Ascending aorta (tissue), 2 donors: ENCODE measurements around the gene TUBG1. TPM values are rescaled to one million over a fixed set of nuclear protein-coding genes. Genes with fewer than 3 reads are reported as not detected.

Experiments
- DNase-seq, 2 donors: peaks; one replicate each; pipeline ENCODE4 v3.0.0-alpha.2; 2019; ENCODE audit warnings: low spot score in 2 of 2
- H3K27ac ChIP-seq, 2 donors: fragments of 200-600 bp; sonication (generic); one replicate each; pipeline ENCODE4 v1.5.1; 2016 to 2017; ENCODE audit warnings: mild to moderate bottlenecking in 1 of 2
- H3K27me3 ChIP-seq: fragments of 200-600 bp; sonication (generic); one replicate; pipeline ENCODE4 v1.5.1; 2017
- H3K36me3 ChIP-seq, 2 donors: fragments of 200-600 bp; sonication (generic); one replicate each; pipeline ENCODE4 v1.5.1; 2016
- H3K4me1 ChIP-seq, 2 donors: fragments of 200-600 bp; sonication (generic); one replicate each; pipeline ENCODE4 v1.5.1; 2016 to 2017; ENCODE audit warnings: mild to moderate bottlenecking in 1 of 2
- H3K4me3 ChIP-seq, 2 donors: fragments of 200-600 bp; sonication (generic); one replicate each; pipeline ENCODE4 v1.5.1; 2016 to 2017; ENCODE audit warnings: mild to moderate bottlenecking in 1 of 2
- H3K9me3 ChIP-seq, 2 donors: fragments of 200-600 bp; sonication (generic); one replicate each; pipeline ENCODE4 v1.5.1; 2016
- CTCF ChIP-seq, 3 experiments: fragments of 200-600 bp in 2 of 3; fragments of 450-650 bp in 1 of 3; sonication (generic) in 2 of 3; IDR thresholded peaks; one replicate each; pipeline ENCODE4 v1.5.1; 2016 to 2019; ENCODE audit warnings: antibody characterized with exemption in 3 of 3, mild to moderate bottlenecking in 1 of 3, moderate library complexity in 1 of 3
- intact Hi-C: fragments of 100-400 bp; cut with DNase I; formaldehyde crosslinking; loops from one replicate; pipeline ENCODE4 v1.15.1; 2023
- total RNA-seq: library from RNA; depleted of rRNA; stranded (reverse); fragments of >200 nt; gene quantifications from one replicate; pipeline ENCODE4 v1.1.0, GENCODE V29; 2016

Gene TUBG1
- total RNA-seq, 1 donor from 2014 or later = 10.5 TPM

GRCh38 chr17:42660692-42661345 lies 51.3 kb downstream of the TUBG1 start:
- peak overlapping the region; percentile 24 to 59 for H3K27ac ChIP-seq
- DNase-seq = peak in 1 of 2 donors; percentile 65
- H3K4me1 ChIP-seq = peaks cover 9 to 15% of the 10 kb centered on the region in 2 donors
- peak overlapping the region in 1 of 2 donors; percentile 44 for H3K4me3 ChIP-seq
- no peaks in the 10 kb centered on the region for H3K9me3 ChIP-seq
- no peak for TF ChIP-seq CTCF (IDR thresholded peaks at IDR 0.05)
- intact Hi-C loops = no loop called here
- peaks cover 24 to 32% of the 10 kb centered on the region in 2 donors for H3K36me3 ChIP-seq
- H3K27me3 ChIP-seq = no peaks in the 10 kb centered on the region

Other genes with a start within 250 kb of the TUBG1 start
- gene STAT3, start 221.2 kb upstream of the TUBG1 start, total RNA-seq = 181 TPM
- gene CAVIN1, start 186.4 kb upstream of the TUBG1 start, total RNA-seq = 548 TPM
- gene ATP6V0A1, start 150.8 kb upstream of the TUBG1 start, total RNA-seq = 59.0 TPM
- gene NAGLU, start 73.4 kb upstream of the TUBG1 start, total RNA-seq = 94.7 TPM
- gene HSD17B1, start 56.8 kb upstream of the TUBG1 start, total RNA-seq = not detected
- 10.9 TPM for gene COASY, start 47.5 kb upstream of the TUBG1 start, total RNA-seq
- gene MLX, start 42.6 kb upstream of the TUBG1 start, total RNA-seq = 15.8 TPM
- 2.9 TPM for gene PSMC3IP, start 32.0 kb upstream of the TUBG1 start, total RNA-seq
- 51.3 TPM for gene RETREG3, start 309 bp upstream of the TUBG1 start, total RNA-seq
- gene TUBG2, start 49.6 kb downstream of the TUBG1 start, total RNA-seq = 73.1 TPM
- 105 TPM for gene PLEKHH3, start 67.3 kb downstream of the TUBG1 start, total RNA-seq
- 91.2 TPM for gene CCR10, start 72.2 kb downstream of the TUBG1 start, total RNA-seq
- gene CNTNAP1, start 72.8 kb downstream of the TUBG1 start, total RNA-seq = 10.5 TPM
- gene EZH1, start 135.4 kb downstream of the TUBG1 start, total RNA-seq = 169 TPM
- 80.5 TPM for gene RAMP2, start 151.5 kb downstream of the TUBG1 start, total RNA-seq
- gene VPS25, start 163.8 kb downstream of the TUBG1 start, total RNA-seq = 40.9 TPM
- not detected for gene WNK4, start 170.9 kb downstream of the TUBG1 start, total RNA-seq
- 9.8 TPM for gene COA3, start 189.0 kb downstream of the TUBG1 start, total RNA-seq
- not detected for gene CNTD1, start 189.2 kb downstream of the TUBG1 start, total RNA-seq
- 66.1 TPM for gene BECN1, start 214.6 kb downstream of the TUBG1 start, total RNA-seq
- 29.7 TPM for gene PSME3, start 223.7 kb downstream of the TUBG1 start, total RNA-seq
- gene AOC2, start 234.9 kb downstream of the TUBG1 start, total RNA-seq = not detected
- gene AOC3, start 241.5 kb downstream of the TUBG1 start, total RNA-seq = 128 TPM